ENCODE results near the gene PPA2.

The PPA2 gene

DNA sequence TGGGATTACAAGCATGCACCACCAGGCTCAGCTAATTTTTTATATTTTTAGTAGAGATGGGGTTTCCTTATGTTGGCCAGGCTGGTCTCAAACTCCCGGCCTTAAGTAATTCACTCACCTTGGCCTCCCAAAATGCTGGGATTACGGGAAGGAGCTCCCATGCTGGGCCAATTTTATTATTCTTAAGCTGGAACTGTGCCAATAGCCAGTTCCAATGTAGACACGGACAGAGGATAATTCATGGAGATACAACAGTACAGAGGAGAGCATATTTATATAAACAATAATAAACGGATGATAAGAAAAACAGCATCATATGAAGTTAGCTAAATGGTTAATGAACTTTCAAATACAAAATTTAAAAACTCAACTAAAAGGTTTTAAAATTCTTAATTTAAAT is 87.8 kb downstream of the PPA2 start:
- DNase-seq, result no peak

DNA sequence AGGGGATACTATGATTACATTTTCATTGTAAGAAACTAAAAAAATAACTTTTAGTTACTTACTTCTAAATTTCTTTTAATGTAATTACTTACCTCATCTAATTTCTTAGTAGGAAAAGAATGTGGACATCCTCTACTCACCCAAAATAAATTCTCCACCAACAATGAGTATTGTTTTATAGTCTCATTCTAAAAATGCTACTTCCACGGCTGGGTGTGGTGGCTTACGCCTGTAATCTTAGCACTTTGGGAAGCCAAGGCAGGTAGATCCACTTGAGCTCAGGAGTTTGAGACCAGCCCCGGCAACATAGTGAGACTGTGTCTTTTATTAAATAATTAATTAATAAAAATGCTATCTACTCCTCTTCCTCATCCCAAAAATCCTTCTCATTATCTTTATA is 99.8 kb downstream of the PPA2 start:
- no peak for DNase-seq

GRCh38 chr4:105373324-105373723 is 100.5 kb downstream of the PPA2 start:
- no peak for DNase-seq

DNA sequence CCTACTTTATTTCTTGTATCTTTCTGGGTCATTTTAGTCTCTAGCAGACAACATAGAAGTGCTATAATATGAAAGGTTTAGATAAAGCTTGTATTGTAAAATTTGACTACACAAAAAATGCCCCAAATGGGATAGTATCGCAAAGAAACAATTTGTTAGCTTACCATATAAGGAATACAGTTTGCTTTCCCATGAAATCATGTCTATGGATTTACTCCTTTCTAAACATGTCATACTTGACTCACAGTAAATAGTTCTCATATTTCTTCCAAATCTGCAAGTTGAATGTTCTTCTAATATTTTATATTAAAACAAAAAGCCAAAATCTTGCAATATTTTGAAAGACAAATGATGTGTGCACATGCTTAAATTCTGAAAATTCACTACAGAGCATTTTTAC is 103.9 kb downstream of the PPA2 start:
- no peak for DNase-seq

- no peak for DNase-seq
Measured at GRCh38 chr4:105361053-105361452, 112.8 kb downstream of the PPA2 start.

- DNase-seq, result no peak
Measured at GRCh38 chr4:105357258-105357980, 116.4 kb downstream of the PPA2 start.

DNA sequence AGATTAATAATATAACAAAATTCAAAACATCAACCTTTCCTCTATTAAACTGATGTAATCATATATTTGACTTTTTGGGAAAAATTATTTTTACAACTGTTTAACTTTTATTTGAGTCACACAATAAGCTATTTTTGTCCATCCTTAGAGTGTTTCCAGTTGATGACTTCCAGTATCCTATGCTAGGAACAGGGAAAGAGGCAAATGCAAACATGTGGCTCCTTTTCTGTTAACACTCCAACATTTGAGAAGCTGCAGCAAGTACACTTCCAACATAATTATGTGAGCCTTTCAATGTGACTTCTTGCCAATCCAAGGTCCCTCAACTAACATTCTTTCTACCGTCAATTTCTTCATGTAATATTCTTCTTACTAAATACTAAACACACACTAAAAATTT is 117.7 kb downstream of the PPA2 start:
- no peak for DNase-seq

DNA sequence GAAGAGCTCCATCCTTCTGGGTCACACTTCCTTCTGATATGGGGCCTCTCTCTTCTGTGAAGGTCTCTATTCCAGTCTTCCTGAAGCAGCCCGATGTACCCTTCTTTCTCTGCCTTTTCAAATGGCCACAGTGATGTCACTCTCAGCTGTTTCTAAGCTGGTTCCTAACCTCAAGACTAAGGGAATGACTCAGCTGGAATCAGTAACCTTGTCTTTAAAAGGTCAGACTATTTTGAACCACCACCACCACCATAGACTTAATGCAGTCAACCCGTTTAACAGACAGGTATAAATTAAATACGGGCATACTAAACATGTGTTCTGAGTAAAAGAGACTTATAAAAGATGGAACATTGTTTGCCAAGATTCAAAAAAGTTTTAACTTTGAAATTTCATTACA is 121.0 kb downstream of the PPA2 start:
- DNase-seq, result no peak

DNA sequence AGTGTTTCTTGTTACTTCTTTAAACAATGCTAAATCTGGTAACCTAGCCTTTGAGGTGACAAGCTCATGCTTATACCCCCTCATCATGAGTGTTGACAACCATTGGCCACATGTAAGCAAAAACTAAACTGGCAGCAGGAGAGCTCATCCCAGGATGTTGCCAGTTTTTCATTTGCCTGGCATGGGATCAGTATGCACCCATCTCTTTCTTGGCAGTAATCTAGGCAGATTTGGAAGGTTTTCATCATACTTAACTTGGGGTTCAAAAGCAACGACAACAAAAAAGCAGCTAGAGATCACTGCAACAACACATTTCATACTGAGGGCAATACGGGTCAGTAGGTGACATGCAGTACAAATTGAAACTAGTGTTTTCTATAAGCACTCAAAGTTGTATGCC is 122.0 kb downstream of the PPA2 start:
- DNase-seq, result no peak

DNA sequence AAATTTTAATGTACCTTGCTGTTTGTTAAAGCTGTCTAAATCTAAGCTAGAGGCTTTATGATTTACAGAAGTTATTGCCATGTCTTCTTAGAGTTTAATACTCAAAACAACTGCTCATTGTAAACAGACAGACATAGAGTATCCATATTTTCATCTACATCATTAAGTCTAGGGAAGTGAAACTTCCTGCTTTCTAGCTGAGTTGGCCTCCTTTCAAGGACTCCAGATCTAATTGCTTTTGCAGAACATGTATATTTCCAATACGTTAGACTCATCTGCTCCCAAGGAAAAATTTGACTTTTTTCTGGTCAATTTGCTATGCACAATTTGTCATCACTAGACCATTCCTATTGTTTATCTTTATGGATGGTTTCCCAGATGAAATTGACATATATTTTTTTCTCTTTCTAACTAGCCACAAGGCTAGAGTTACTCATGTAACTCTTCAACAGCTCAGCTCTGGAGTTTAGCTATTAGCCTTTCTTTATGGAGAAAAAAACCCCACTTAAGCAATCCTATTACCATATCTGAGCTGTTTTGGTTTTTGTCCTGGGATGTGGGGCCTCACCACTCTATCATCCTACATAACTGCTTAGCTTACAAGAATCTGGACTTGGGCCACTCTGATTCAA is 122.9 kb downstream of the PPA2 start:
- DNase-seq, result no peak

DNA sequence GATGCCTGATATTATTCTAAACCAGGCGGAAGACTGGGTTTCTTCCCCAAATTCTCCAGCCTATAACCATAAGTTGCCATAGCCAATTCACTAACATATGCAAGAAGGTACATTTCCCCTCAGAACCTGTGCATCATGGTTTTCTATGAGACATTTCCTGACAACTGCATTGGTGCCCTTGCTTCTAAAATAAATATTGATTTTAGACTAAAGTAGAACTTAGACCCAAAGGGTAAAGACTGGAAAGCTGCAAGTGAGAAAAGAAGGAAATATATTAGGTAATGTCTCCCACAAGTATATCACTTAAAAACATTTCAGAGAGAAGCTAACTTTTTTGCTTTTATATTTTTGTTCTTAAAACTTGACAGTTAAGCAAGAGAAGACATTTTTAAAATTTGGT is 125.1 kb downstream of the PPA2 start:
- no peak for DNase-seq

GRCh38 chr4:105346869-105347268 is 127.0 kb downstream of the PPA2 start:
- no peak for DNase-seq

GRCh38 chr4:105345838-105346237 is 128.0 kb downstream of the PPA2 start:
- no peak for DNase-seq

DNA sequence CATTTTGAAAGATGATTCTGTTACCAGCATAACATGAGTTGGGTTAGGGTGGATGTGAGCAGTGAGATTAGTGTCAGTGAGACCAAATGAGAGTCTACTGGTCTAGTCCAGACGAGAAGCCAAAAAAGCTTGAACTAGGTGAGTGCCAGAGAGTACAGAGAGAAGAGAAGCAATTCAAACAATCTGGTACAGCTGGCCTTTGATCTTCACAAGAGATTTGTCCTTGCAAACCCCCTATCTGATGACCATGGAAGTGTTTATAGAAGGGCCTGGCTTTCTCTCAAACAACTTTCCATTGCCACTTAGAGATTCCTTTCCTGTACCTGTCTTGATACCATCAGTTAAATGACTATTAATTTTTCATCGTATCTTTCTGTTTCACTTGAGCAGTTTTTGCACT is 128.5 kb downstream of the PPA2 start:
- DNase-seq, result no peak

DNA sequence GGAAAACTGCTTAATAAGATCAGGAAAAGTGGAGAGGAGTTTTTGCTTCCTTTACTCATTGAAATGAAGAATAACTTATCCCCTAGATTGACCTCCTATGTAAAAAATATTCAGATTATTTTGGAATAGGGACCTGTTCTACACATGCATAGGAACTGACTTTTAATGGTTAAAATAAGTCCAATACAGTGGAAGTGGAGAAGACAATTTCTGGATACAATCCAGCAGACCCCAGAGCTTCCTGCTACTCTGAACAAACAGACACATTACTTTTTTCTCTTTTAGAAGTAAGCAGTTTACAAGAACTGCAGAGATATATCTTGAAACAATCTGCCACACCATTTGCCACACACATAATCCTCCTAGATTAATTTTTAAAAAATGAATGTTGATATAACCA is 129.7 kb downstream of the PPA2 start:
- DNase-seq, result no peak

DNA sequence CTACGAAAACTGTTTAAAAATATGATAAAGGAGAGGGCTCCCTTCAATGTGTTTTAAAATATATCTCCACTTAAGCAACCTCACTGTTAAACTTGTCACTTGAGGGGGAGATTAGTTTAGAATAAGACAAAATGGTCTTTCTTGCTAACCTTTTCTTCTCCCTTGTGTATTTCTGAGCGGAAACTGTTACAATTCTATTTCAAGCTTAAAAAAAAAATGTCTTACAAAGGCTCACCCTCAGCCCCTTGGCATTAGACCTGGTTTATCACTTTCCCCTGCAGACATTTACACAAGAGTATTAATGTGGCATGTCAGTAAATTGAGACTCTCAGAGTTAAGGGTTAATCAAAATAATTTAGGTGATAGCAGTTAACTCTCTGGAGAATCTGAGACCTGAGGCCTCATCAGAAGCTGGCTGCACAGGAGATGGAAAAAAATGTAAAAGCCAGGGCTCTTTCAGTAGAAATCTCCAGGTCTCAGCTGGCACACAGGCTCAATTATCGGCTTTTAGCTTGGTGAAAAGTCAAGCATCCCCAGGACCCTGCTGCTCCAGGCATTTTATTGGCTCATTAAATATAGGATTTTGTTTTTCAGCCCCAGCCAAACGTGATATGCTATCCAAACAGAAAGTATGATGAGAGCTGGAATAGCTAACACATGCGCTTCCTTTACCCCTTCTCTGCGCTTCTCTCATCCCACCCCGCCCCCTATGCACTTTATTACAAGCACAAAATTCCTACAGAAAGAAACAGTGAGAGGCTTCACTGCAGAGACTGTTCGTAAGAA is 130.5 kb downstream of the PPA2 start:
- no peak for DNase-seq

DNA sequence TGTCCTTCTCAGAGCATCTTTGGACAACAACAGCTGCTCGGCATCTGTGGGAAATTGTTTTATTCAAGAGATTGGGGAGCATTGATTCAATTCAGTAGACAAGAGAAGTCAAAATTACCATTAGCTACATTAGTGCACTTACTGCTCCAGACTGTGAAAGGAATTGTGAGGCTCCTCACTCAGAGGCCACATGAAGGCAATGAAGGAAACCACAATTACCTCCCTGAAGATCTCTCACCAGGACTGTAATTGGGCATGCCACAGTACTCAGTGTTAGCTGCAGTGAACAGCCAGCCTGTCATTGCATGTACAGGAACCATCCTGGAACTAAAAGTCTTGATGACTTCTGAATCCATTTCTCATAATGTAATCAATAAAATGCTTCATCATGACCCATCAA is 144.8 kb downstream of the PPA2 start:
- DNase-seq, result no peak

DNA sequence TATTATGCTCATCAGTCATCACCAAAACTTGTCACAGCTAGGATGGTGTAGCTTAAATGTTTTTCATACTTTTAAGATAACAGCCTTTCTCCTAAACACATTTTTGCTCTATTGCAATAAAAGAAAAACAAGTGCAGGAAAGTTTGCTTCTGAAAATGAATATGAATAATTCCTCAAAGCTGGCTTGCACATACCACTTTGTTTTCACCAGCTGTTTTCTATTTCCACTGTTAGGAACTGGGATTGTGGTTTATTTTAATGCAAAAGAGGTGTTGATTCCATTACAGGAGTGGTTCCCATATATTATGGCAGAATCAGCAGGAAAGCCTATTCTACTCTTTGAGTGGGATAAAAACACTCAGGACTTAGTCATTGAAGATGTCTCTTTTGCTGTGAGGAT is 145.9 kb downstream of the PPA2 start:
- no peak for DNase-seq

- DNase-seq, result no peak
Measured at GRCh38 chr4:105327222-105327621, 146.6 kb downstream of the PPA2 start.
